Activated gamma-delta T cell treated with anti-CD3 and anti-CD28 coated beads, Interleukin-2, amount 50 U/mL, for 16 hours (primary cell): Measurements from ENCODE around the gene QSOX2.
"Not testable (repeated sequence)": the region's sequence is repeated elsewhere in the genome, so short reads cannot be mapped to it uniquely, and the experiment has no call there.

ENCODE experiments used
- DNase-seq: peaks from one replicate; pipeline ENCODE4 v3.0.0-alpha.2; 2020; ENCODE audit warnings: low read depth

Gene QSOX2

DNA sequence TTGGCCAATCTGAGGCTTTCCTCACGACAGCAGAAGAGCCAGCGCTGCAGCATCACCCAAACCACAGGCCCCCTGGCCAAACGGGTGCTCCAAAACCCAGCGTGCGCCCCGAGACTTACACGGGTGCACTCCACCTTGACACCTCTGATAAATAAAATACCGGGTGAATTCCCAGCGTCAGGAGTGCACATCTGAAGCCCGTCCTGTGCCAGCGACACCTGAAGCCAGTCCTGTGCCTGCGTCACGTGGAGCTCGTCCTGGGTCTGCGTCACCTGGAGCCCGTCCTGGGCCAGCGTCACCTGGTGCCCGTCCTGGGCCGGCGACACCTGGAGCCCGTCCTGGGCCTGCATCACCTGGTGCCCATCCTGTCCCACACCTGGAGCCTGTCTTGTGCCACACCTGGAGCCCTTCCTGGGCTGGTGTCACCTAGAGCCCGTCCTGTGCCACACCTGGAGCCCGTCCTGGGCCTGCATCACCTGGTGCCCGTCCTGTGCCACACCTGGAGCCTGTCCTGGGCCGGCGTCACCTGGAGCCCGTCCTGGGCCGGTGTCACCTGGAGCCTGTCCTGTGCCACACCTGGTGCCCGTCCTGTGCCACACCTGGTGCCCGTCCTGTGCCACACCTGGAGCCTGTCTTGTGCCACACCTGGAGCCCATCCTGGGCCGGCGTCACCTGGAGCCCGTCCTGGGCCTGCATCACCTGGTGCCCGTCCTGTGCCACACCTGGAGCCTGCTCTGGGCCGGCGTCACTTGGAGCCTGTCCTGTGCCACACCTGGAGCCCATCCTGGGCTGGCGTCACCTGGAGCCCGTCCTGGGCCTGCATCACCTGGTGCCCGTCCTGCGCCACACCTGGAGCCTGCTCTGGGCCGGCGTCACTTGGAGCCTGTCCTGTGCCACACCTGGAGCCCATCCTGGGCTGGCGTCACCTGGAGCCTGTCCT, 8.9 kb downstream of the QSOX2 start:
- not testable (repeated sequence) for DNase-seq

DNA sequence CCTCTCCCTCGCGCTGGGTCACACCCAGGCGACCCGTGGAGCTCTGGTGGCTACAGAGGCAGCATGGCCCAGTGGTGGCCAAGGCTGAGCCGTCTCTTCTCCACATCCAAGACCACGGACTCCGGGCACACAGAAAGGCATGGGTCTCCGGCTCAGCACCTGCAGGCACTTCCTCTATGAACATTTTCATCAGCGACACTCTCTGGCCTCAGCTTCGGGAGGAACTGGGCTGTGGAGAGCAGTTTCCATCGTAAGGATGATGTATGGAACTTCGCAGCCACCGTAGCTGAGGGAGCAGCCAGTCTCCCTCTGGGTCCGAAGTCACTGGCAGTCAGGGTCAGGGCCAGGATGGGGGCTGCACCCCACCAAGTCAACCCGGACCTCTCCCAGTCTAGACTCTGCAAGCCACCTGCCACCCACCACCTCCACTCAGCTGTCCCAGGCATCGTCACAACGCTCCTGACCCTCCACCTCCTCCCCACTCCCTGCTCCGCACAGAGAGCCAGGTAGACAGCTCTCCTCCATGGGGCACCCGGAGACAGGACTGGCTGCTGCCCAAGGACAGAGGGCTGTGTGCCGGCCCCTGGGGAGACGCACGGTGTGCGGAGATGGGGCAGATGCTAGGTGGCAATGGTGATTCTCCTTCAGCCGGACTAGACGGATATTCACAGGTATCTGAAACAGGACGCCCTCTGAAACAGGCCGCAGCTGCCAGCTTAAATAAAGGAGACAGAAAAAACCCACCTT, 9.7 kb downstream of the QSOX2 start:
- DNase-seq = no peak

DNA sequence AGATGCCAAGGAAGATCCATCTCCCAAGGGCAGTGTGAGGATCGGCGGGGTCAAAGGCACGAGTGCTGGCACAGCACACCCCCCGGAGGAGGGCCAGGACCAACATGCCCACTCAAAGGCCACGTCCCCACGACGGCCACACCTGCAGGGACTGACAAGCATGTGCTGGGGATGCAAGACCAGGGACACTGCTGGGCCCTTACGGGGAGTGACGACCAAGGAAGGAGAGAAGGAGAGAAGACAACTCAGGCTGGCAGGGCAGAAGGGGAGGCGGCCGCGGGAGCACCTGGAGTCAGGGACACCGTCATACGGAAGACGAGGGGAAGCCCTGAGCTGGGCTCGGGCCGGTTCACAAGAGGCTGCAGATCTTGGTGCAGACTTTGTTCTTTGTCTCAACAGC, 10.4 kb downstream of the QSOX2 start:
- no peak for DNase-seq

DNA sequence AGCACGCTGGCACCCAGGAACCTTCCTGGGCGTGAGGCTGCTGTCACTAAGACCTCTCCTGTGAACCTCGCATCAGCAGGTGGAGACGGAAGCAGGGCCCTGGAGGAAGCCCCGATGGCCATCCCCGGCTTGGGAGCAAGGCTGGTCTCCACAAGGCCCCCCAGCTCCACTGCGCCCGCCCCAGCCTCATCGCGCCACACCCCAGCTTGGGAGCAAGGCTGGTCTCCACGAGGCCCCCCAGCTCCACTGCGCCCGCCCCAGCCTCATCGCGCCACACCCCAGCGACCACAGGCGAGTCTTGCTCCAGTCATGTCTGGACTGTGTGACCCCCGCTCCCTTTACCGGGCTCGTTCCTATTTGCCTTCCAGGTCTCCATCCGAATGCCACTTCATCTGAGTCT, 11.0 kb downstream of the QSOX2 start:
- no peak for DNase-seq

DNA sequence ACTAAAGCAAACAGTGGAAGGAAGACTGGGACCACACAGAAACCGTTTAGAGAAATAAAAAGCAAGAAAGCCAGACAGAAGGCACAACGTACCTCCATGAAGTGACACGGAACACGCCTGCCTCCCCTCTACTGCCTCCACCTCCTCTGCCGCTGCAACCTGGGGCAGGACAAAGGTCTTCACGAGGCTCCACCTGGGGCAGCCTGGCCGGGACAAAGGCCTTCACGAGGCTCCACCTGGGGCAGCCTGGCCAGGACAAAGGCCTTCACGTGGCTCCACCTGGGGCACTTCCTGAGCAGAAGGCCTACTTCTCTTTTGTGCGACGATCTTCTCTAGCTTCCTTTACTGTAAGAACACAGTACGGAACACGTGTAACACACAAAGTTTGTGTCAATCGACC, 11.7 kb downstream of the QSOX2 start:
- DNase-seq = no peak

DNA sequence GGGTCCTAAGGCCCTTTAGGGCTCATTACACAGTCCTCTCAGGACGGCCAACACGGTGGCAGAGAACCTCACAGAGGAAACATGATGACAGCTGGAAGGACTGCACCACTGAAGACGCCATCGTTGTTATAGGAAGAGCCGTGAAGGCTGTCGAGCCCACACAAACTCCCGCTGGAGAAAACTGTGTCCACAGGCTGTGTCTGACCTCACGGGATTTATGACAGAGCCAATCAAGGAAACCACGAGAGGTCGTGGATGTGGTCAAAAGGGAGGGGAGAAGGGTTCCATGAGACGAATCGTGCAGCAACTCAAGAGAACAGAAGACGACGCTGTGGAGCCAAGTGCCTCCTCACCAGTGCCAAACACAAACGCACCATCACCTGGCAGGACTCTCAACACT, 12.2 kb downstream of the QSOX2 start:
- DNase-seq = no peak

DNA sequence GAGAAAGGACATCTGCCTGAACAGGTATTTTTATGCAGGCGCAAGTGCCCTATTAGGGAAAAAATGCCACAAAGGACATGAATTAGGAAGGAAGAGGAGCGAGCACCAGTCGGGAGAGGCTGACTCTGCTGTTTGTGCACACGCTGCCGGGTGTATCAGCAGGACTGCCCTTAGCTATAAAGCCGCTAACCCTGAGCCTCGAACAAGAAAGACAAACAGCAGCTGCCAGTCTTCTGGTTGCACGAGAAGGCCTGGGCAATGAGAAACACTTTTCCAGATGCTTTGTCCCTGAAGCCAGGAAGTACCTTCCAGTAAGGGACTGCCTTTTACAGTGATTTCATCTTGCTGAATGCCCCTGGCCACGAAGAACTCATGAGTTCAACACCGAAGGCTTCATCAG, 12.6 kb downstream of the QSOX2 start:
- no peak for DNase-seq

DNA sequence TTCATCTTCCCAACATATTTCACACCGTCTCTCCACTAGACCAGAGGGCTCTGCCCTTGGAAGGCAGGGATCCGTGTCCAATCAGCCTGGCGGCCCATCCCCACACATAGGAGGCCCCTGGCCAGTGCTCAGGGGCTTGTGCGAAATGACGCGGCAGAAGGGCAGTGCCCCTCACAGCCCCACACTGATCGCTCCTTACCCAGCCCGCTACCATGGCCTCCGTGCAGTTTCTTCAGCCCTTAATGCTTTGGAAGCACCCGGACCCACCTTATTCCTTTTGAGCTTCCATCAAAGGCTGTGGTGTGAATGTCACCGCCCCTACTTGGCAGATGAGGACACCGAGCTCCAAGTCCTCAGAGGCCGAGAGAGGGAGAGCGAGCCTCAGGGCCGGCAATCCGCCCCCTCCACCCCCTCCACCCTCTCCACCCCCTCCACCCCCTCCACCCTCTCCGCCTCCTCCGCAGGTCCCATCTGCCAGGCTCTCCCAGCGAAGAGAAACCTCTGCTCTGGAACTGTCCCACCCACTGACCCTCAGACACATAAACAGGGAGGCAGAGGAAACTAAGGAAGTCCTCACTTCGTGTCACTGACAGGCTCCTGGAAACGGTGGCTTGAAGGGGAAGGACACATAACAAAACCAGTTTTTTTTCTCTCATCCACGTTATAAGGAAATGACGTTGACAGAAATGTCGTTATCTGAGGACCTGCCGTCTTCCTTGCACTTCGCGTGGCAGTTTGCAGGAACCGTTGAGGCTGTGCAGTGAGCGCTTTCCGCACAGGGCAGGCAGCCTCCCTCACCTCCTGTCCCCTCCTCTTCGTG, 13.9 kb downstream of the QSOX2 start:
- no peak for DNase-seq

DNA sequence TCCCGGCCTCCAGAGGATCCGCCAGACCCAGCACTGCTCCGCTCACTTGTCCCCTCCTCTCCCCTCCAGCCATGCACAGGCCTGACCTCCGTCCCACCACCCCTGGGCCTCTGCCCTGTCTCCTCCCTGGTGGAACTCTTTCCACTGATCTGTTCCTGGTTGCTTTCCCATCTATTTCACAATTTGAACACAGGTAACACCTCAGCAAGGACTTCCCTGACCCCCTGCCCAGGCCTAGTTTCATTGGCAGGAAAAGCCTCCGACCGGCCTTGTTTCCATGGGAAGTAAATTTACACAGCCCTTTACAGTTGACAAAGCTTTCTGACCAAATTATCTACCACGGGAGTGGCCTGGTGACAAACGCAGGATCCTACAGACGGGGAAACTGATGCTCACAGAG, 14.8 kb downstream of the QSOX2 start:
- no peak for DNase-seq

DNA sequence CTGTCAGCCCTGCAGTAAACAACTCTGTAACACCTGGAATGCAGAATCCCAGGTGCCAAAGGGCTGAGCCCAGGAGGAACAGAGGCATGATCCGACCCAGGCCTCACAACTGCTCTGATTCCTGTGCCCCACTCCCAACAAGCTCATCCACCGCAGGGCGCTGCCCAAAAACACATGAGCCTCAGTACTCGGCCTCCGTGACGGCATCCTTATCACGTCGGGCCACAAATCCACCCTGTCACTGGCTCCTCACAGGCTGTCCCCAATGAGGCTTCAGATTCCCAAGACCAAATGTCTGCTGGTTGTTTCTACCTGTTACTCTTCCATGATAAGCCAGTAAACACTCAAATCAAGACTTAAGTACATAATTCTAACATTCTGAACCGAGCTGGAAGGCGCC, 15.2 kb downstream of the QSOX2 start:
- no peak for DNase-seq

DNA sequence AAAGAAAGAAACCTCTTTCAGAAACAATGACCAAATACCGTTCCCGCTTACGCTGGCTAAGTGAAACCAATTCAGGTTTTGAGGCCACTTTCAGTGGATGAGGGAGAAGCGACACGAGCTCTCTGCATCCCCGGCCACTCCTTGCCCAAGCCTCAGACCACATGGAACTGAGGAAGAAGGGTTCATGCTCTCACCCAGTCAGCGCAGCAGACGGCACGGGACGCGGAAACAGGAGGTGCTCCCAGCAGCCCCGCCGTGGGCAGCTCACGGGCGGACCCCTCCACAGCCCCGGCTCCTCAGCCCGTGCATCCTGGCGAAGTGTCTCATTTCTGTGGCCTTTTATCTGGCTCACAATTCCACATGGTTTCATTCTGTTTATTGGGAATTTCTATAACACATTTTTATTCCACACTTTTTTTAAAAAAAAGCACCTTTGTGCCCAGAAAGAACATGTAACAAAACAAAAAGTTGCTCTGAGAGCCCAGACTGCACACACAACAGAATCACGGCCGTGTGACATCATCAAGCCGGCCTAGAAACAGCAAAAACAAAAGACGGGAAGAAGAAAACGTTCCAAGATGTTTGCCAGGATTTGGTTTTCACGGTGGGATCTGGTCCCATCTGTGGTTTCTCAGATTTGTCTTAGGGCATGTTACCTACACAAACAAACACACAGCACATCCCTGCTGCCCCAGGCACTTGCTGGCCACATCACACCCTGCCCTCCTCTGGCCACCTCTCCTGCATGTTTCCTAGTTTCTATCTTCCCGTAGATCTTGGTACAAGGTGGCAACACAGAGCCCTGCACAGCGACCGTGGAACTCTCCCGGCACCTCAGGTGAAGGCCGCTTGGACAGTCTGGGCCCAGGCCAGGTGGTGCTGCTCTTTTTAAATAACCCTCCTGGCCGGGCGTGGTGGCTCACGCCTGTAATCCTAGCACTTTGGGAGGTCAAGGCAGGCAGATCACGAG, 16.2 kb downstream of the QSOX2 start:
- no peak for DNase-seq

DNA sequence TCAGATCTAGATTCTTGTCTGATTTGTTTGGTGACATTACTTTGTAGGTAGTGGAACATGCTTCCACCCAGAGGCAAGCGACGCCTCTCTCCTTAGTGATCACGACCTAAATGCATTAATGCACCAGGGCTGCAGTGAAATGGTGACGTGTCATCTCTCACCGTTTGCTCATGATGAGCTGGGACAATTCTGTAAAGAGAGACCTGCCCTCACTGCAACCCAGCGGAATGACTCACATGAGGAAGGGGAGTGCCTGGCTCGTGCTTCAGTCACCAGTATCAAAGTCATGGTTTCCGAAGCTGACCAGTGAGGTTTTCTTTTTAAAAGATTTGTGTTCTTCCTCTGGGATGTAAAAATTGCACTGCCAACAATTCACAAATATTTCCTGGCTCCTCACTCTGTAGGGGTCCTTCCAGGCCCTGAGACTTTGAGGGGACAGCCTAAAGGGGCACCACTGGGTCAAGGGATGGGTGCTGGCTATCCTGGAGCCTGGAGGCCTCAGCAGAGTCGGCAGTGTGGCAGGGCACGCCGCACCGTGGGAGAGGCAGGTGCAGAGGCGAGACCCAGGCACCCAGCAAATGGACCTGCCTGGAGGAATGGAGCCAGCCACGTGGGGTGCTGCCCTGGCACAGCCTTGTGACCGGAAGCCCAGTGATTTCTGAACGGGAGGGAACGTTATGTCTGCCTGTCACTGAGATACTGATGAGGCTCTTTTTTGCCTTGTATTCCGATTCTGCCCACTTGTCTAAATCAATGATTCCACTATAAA, 17.3 kb downstream of the QSOX2 start:
- DNase-seq = no peak

DNA sequence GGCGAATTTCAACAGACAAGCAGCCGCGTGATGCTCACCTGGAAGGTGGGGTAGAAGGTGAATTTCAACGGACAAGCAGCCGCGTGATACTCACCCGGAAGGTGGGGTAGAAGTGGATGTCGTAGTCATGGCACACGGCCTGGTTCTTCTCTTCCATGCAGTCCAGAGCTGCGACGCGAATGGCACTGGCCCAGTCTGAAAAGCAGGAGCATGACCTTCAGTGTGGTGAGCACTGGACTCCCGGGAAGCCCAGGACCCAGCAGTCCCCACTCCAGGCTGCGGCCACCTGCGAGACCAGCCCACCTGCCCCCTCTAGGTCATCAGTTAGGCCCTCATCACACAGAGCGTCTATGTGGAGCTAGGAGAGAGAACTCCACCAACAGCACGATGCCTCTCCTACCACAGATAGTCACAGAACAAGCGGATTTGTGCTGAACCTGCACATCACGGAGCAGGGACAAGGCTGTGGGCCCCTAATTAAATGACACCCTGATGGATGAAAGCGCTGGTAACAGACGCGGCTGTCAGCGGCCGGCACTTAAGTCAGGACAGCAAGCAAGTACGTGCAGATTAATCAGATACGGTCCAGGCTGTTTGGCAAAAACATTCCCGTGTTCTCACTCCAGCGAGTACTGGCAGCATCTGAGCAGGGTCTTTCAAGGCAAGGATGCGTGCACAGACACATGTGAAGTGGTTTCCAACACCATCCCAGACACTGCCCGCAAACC, 18.8 kb downstream of the QSOX2 start:
- DNase-seq = no peak

DNA sequence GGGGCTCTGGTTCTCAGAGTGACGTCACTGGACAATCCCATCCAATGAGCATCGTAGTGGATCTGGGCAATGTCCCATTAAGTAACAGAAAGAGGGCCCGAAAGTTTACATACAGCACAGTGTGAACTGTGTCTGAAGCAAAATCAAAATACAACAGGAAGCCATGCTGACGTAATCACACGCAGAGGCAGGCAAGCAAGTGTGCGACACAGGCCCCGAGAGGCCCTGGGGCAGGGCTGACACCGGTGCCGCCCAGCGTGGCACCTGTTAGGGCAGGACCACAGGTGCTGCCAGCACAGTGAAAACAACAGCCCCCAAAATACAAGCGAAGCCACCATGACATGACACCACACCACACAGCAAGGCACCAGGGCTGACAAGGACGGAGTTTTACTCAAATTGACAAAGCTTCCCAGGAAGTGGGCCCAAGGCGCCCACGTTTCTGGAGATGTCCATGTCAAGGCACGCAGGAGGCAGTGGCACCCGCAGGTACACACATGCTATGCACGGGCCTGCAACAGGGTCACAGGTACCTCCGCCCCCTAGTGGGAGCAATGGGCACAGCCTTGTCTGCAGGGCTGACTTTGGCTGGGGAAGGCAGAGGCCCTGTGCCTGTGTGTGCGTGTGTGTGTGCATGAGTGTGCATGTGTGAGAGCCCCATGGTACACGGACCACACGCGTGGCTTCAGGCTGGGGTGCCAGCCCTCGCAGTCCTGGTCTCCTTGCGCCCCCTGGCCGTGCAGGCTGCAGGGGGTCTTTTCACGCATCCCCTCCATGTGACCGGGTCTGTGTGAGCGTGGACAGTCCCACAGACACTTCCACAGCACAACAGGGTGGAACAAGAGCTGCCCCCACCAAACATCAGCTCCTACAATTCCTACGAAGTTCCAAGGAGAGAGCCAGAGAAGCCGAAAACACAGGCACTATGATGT, 19.6 kb downstream of the QSOX2 start:
- peak; percentile 40 for DNase-seq

DNA sequence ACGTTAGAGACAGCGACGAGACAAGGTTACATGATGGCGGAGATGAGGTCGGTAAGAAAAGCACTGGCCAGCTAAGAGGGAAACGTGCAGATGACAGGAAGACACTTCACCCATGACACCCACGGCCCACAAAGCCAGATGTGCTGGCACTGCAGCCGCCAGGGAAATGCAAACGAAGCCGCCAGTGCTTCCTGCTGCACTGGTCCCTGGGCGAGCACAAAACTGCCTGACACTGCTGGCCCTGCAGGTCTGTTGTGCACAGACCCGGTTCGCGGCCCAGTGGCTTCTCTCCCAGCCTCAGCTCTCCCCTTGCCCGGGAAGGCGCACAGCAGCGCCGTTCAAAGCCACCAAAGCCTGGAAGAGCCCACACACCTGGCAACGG, 20.3 kb downstream of the QSOX2 start:
- DNase-seq = no peak

DNA sequence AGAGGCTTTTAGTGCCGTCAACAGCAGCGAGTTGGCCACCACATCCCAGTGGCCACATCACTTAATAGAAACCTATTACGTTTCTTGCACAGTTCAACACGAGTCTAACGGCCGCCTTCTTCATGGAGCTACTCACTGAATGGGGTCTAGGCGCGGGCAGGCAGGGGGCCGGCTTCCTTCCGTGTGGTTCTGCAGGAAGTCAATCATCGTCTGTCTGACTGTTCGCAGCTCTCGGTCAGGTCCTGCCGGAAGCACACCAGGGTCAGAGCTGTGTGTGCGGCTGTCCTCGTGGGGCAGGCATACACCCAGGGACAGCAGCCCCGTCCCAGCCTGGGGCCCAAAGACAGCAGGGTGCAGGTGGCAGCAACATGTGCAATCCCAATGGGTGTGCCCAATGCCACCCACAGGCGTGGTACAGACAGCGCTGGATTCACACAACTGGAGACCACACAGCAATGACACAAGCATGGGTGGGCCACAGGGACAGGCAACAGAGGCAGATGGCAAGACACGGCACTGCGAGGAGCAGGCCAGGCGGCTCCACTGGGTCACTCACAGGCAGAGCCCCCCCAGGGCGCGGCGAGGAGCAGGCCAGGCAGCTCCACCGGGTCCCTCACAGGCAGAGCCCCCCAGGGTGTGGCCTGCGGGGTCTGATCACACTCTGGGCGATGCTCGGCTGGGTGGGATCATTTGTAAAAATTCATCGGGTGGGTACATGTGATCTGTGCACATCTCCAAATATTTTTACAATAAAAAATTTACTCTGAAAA, 21.6 kb downstream of the QSOX2 start:
- DNase-seq = no peak

DNA sequence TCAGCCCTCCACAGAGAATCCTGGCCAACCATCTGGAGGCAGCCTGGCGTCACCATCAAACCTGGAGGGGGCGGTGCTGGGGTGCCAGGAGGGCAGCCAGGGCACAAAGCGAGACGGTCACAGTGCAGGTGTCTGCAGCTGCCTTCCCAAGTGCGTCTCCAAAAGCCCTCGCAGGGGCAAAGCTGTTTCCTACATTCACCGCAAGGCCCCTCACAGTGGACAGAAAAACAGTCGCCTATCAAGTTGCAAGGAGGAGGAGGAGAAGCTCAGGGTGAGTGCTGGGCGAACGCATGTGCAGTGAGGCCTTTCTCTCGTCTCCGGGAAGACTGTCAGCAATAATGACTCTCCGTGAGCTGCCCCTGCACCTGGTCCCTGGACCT, 22.7 kb downstream of the QSOX2 start:
- DNase-seq = no peak
